Uterine smooth muscle cell (primary cell): Measurements from ENCODE around the gene ARHGAP21. TPM values are rescaled to one million over a fixed set of nuclear protein-coding genes. Genes with fewer than 3 reads are reported as not detected.

ENCODE experiments used
- total RNA-seq: library from RNA; depleted of rRNA; stranded (reverse); fragments of >200 nt; gene quantifications from 2 replicates; pipeline ENCODE4 v1.2.3, GENCODE V29; 2014

ARHGAP21 gene
- 121 and 124 TPM in 2 replicates for total RNA-seq

GRCh38 chr10:24723788-24724380, at the start of gene ARHGAP21:
ARHGAP21 (minus strand) TSS chr10:24723887; CDS start chr10:24721899, 1,988 bp downstream.

Other genes with a start within 250 kb of the ARHGAP21 start
- 13.5 and 22.9 TPM in 2 replicates for gene PRTFDC1, start 228.7 kb upstream of the ARHGAP21 start, total RNA-seq